K562 (cell line): ENCODE data around the gene RASGRP4.

Experiments used
- BRCA1 ChIP-seq, 2 experiments: fragments of 450-650 bp in 1 of 2; sonication (generic) in 1 of 2; formaldehyde crosslinking in 1 of 2; IDR thresholded peaks; 2 replicates each; pipeline versions ENCODE4 v1.5.0 to v1.6.1; 2017 to 2020; ENCODE audit warnings: mild to moderate bottlenecking in 1 of 2, missing genetic modification reagents in 1 of 2
- CREB1 ChIP-seq, 2 experiments: sonication (generic) in 1 of 2; formaldehyde crosslinking in 1 of 2; IDR thresholded peaks; 2 replicates each; pipeline versions ENCODE4 v1.6.1 to v1.8.0; 2012 to 2022; ENCODE audit warnings: inconsistent platforms in 1 of 2, mild to moderate bottlenecking in 1 of 2, missing genetic modification reagents in 1 of 2, moderate library complexity in 1 of 2
- GABPA ChIP-seq: fragments of 200-800 bp; sonication (Bioruptor generic); conservative IDR thresholded peaks from 2 replicates; pipeline ENCODE4 v1.6.1; 2016; ENCODE audit warnings: low read depth, missing genetic modification characterization, missing compliant biosample characterization
- RAD21 ChIP-seq, 2 experiments: fragments of 250-450 bp in 1 of 2; fragments of 450-650 bp in 1 of 2; sonication (Bioruptor Pico) in 1 of 2; formaldehyde crosslinking in 1 of 2; IDR thresholded peaks in 1 of 2; conservative IDR thresholded peaks in 1 of 2; 2 replicates each; pipeline versions ENCODE4 v1.4.0 to v1.8.0; 2020 to 2022; ENCODE audit warnings: mild to moderate bottlenecking in 2 of 2, moderate library complexity in 1 of 2
- ZNF77 ChIP-seq: fragments of 250-450 bp; sonication (Bioruptor Pico); IDR thresholded peaks from 2 replicates; pipeline ENCODE4 v1.5.0; 2020
- TF ChIP-seq, protein P1 (sequence below): sonication (generic); formaldehyde crosslinking; IDR thresholded peaks from 2 replicates; pipeline ENCODE4 v1.8.1; 2022; ENCODE audit warnings: missing genetic modification reagents
- TF ChIP-seq, protein P2 (sequence below): fragments of 450-650 bp; IDR thresholded peaks from 2 replicates; pipeline ENCODE4 v1.6.1; 2016; ENCODE audit warnings: missing biosample characterization, missing genetic modification characterization
- TF ChIP-seq, protein P3 (sequence below): fragments of 250-450 bp; sonication (Bioruptor Pico); IDR thresholded peaks from 2 replicates; pipeline ENCODE4 v1.8.0; 2021; ENCODE audit warnings: borderline replicate concordance, mild to moderate bottlenecking, moderate library complexity; ENCODE audit not compliant: poor library complexity, severe bottlenecking

DNA sequence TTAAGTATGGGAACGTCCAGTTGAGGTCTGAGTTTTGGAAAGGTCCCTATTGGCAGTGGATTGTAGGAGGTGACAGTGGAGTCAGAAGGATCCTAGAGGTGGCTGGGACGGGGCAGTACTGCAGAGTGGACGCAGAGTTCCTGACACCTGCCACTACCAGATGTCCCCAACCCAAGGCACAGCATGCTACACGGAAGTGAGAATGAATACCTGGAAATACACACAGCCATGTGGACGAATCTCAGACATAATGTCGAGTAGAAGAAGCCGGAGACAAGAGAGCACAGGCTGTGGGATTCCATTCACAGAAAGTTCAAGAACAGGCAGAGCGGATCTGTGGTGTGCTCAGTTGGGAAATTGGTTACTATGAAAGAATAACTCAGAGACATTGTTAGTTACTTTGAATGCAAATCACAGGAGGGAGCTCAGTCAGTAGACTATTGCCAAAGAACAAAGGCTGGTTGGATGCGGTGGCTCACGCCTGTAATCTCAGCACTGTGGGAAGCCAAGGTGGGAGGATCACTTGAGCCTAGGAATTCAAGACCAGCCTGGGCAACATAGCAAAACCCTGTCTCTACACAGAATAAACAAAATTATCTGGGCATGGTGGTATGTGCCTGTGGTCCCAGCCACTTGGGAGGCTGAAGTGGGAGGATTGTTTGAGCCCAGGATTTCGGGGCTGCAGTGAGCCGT, 44.9 kb upstream of the RASGRP4 start:
- TF ChIP-seq, protein P1, sequence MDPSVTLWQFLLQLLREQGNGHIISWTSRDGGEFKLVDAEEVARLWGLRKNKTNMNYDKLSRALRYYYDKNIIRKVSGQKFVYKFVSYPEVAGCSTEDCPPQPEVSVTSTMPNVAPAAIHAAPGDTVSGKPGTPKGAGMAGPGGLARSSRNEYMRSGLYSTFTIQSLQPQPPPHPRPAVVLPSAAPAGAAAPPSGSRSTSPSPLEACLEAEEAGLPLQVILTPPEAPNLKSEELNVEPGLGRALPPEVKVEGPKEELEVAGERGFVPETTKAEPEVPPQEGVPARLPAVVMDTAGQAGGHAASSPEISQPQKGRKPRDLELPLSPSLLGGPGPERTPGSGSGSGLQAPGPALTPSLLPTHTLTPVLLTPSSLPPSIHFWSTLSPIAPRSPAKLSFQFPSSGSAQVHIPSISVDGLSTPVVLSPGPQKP (CRISPR knock-in tag): no peak
- TF ChIP-seq BRCA1 (IDR thresholded peaks at IDR 0.05) (no peak), BRCA1 (CRISPR knock-in tag; IDR thresholded peaks at IDR 0.05) (no peak), RAD21 (CRISPR knock-in tag; conservative IDR thresholded peaks at IDR 0.05 in 1 of 2, IDR thresholded peaks at IDR 0.05 in 1 of 2) (no peak), CREB1 (IDR thresholded peaks at IDR 0.05) (no peak), CREB1 (CRISPR knock-in tag; IDR thresholded peaks at IDR 0.05) (no peak), GABPA (tag) (no peak), ZNF77 (CRISPR knock-in tag) (no peak)
- TF ChIP-seq, protein P2, sequence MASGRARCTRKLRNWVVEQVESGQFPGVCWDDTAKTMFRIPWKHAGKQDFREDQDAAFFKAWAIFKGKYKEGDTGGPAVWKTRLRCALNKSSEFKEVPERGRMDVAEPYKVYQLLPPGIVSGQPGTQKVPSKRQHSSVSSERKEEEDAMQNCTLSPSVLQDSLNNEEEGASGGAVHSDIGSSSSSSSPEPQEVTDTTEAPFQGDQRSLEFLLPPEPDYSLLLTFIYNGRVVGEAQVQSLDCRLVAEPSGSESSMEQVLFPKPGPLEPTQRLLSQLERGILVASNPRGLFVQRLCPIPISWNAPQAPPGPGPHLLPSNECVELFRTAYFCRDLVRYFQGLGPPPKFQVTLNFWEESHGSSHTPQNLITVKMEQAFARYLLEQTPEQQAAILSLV: no peak
- TF ChIP-seq, protein P3, sequence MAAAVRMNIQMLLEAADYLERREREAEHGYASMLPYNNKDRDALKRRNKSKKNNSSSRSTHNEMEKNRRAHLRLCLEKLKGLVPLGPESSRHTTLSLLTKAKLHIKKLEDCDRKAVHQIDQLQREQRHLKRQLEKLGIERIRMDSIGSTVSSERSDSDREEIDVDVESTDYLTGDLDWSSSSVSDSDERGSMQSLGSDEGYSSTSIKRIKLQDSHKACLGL (CRISPR knock-in tag): no peak
